ENCODE results near the gene HEXIM2.

DNA sequence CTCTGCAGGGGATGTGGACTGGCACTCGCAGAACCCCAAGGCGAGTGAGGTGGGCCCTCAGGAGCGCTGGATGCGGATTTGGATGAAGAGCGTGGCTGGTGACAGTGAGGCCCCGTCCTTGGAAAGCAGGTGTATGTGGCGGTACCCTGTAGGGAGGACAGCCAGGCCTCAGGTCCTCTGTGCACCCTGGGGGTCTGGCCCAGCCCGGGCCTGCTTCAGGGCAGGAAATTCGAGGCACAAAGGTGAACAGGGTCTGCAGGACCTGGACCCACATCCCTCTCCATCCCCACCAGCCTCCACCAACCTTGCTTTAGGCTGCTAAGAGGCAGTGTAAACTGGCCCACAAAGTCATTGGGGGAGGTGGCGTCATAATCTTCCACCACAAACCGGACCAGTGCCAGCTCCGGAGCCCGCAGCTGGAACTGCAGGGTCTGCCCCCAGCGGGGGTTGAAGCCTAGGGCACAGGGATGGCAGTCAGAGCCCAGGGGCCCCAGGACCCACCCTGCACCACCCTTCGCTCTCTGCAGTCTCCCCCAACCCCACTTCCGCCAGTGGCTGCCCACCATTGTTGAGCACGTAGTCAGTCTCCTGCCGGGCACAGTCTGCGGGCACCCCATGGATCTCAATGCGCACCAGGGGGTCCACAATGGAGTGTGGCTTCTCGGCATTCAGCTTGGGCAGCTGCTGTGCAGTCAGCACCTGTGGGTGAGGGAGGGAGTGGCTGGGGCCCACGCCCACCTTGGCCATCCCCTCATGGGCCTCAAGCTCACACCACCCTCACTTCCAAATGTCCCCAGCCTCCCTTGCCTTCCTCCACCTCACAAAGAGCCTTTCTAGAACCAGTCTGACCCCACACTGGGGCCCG lies 48.9 kb upstream of the HEXIM2 start:
- TF ChIP-seq, protein P1, sequence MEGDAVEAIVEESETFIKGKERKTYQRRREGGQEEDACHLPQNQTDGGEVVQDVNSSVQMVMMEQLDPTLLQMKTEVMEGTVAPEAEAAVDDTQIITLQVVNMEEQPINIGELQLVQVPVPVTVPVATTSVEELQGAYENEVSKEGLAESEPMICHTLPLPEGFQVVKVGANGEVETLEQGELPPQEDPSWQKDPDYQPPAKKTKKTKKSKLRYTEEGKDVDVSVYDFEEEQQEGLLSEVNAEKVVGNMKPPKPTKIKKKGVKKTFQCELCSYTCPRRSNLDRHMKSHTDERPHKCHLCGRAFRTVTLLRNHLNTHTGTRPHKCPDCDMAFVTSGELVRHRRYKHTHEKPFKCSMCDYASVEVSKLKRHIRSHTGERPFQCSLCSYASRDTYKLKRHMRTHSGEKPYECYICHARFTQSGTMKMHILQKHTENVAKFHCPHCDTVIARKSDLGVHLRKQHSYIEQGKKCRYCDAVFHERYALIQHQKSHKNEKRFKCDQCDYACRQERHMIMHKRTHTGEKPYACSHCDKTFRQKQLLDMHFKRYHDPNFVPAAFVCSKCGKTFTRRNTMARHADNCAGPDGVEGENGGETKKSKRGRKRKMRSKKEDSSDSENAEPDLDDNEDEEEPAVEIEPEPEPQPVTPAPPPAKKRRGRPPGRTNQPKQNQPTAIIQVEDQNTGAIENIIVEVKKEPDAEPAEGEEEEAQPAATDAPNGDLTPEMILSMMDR (IDR thresholded peaks at IDR 0.05): no peak
- no peak for TF ChIP-seq ZFX (IDR thresholded peaks at IDR 0.05; ENCODE audit: borderline replicate concordance)

Data from 22Rv1 (cell line).